ENCODE results near the gene C1QTNF12.

C1QTNF12 gene

GRCh38 chr1:1240822-1241587 is 5.5 kb downstream of the C1QTNF12 start:
- H3K4me3 ChIP-seq (replicated peaks in 1 of 2; ENCODE audit: low read depth in 2 of 2, low read length in 2 of 2), result no peak overlapping the region
- no peak for DNase-seq (ENCODE audit: low read depth in 2 of 2)
- TF ChIP-seq, protein P1, sequence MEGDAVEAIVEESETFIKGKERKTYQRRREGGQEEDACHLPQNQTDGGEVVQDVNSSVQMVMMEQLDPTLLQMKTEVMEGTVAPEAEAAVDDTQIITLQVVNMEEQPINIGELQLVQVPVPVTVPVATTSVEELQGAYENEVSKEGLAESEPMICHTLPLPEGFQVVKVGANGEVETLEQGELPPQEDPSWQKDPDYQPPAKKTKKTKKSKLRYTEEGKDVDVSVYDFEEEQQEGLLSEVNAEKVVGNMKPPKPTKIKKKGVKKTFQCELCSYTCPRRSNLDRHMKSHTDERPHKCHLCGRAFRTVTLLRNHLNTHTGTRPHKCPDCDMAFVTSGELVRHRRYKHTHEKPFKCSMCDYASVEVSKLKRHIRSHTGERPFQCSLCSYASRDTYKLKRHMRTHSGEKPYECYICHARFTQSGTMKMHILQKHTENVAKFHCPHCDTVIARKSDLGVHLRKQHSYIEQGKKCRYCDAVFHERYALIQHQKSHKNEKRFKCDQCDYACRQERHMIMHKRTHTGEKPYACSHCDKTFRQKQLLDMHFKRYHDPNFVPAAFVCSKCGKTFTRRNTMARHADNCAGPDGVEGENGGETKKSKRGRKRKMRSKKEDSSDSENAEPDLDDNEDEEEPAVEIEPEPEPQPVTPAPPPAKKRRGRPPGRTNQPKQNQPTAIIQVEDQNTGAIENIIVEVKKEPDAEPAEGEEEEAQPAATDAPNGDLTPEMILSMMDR (IDR thresholded peaks at IDR 0.05; ENCODE audit: low read depth, low read length), result no peak

GRCh38 chr1:1240348-1240732 is 6.2 kb downstream of the C1QTNF12 start:
- no peak overlapping the region for H3K4me3 ChIP-seq (replicated peaks in 1 of 2; ENCODE audit: low read depth in 2 of 2, low read length in 2 of 2)
- no peak for DNase-seq (ENCODE audit: low read depth in 2 of 2)
- TF ChIP-seq, protein P1 (IDR thresholded peaks at IDR 0.05; ENCODE audit: low read depth, low read length), result no peak

- TF ChIP-seq, protein P1 (IDR thresholded peaks at IDR 0.05; ENCODE audit: low read depth, low read length), result no peak
- DNase-seq (ENCODE audit: low read depth in 2 of 2), result no peak
- H3K4me3 ChIP-seq (replicated peaks in 1 of 2; ENCODE audit: low read depth in 2 of 2, low read length in 2 of 2), result no peak overlapping the region
These were observed 6.7 kb downstream of the C1QTNF12 start for GRCh38 chr1:1239614-1240347.

GRCh38 chr1:1239227-1239613 is 7.3 kb downstream of the C1QTNF12 start:
- no peak overlapping the region for H3K4me3 ChIP-seq (replicated peaks in 1 of 2; ENCODE audit: low read depth in 2 of 2, low read length in 2 of 2)
- DNase-seq (ENCODE audit: low read depth in 2 of 2), result no peak
- TF ChIP-seq, protein P1 (IDR thresholded peaks at IDR 0.05; ENCODE audit: low read depth, low read length), result no peak

DNA sequence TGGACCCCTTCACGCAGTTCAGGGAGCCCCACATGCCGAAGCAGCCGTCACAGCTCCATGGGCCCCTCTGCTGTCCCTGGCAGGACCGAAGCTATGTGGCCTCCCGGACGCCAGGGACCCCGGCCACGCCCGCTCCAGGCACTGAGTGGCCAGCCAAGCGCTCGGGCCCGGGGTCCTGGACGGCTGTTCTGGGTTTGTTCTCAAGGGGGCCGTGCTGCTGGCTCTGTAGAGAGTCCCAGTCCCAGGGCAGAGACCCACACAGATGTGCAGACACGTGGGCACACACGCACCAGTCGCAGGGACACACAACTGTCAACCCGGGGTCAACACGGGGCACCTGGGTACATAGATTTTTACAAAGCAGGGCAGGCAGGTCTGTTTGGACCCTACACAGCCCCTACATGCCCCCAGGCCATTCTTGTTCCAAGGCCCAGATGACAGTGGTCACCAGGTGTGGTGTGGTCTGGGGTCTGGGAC is 7.8 kb downstream of the C1QTNF12 start:
- TF ChIP-seq, protein P1 (IDR thresholded peaks at IDR 0.05; ENCODE audit: low read depth, low read length), result no peak
- H3K4me3 ChIP-seq (replicated peaks in 1 of 2; ENCODE audit: low read depth in 2 of 2, low read length in 2 of 2), result no peak overlapping the region
- no peak for DNase-seq (ENCODE audit: low read depth in 2 of 2)

- TF ChIP-seq, protein P1 (IDR thresholded peaks at IDR 0.05; ENCODE audit: low read depth, low read length), result no peak
- no peak overlapping the region for H3K4me3 ChIP-seq (replicated peaks in 1 of 2; ENCODE audit: low read depth in 2 of 2, low read length in 2 of 2)
- no peak for DNase-seq (ENCODE audit: low read depth in 2 of 2)
These were observed 8.4 kb downstream of the C1QTNF12 start for GRCh38 chr1:1237874-1238701.

All from cardiac fibroblast (primary cell).